Ascending aorta (tissue), 2 donors: ENCODE results near the gene AK5. TPM values are rescaled to one million over a fixed set of nuclear protein-coding genes. Genes with fewer than 3 reads are reported as not detected.

Source experiments
- DNase-seq, 2 donors: peaks; one replicate each; pipeline ENCODE4 v3.0.0-alpha.2; 2019; ENCODE audit warnings: low spot score in 2 of 2
- H3K27ac ChIP-seq, 2 donors: fragments of 200-600 bp; sonication (generic); one replicate each; pipeline ENCODE4 v1.5.1; 2016 to 2017; ENCODE audit warnings: mild to moderate bottlenecking in 1 of 2
- H3K27me3 ChIP-seq: fragments of 200-600 bp; sonication (generic); one replicate; pipeline ENCODE4 v1.5.1; 2017
- H3K36me3 ChIP-seq, 2 donors: fragments of 200-600 bp; sonication (generic); one replicate each; pipeline ENCODE4 v1.5.1; 2016
- H3K4me1 ChIP-seq, 2 donors: fragments of 200-600 bp; sonication (generic); one replicate each; pipeline ENCODE4 v1.5.1; 2016 to 2017; ENCODE audit warnings: mild to moderate bottlenecking in 1 of 2
- H3K4me3 ChIP-seq, 2 donors: fragments of 200-600 bp; sonication (generic); one replicate each; pipeline ENCODE4 v1.5.1; 2016 to 2017; ENCODE audit warnings: mild to moderate bottlenecking in 1 of 2
- H3K9me3 ChIP-seq, 2 donors: fragments of 200-600 bp; sonication (generic); one replicate each; pipeline ENCODE4 v1.5.1; 2016
- intact Hi-C: fragments of 100-400 bp; cut with DNase I; formaldehyde crosslinking; loops from one replicate; pipeline ENCODE4 v1.15.1; 2023
- total RNA-seq: library from RNA; depleted of rRNA; stranded (reverse); fragments of >200 nt; gene quantifications from one replicate; pipeline ENCODE4 v1.1.0, GENCODE V29; 2016
- TF ChIP-seq, protein P1 (sequence below), 3 experiments: fragments of 200-600 bp in 2 of 3; fragments of 450-650 bp in 1 of 3; sonication (generic) in 2 of 3; IDR thresholded peaks; one replicate each; pipeline ENCODE4 v1.5.1; 2016 to 2019; ENCODE audit warnings: antibody characterized with exemption in 3 of 3, mild to moderate bottlenecking in 1 of 3, moderate library complexity in 1 of 3

The AK5 gene
- total RNA-seq, 1 donor from 2014 or later = not detected

GRCh38 chr1:77542813-77543420 is 261.1 kb downstream of the AK5 start:
- Histone ChIP-seq H3K36me3 (no peaks in the 10 kb centered on the region), H3K4me1 (peaks cover 0 to 2% of the 10 kb centered on the region in 2 donors), H3K4me3 (no peak overlapping the region), H3K9me3 (no peaks in the 10 kb centered on the region), H3K27me3 (no peaks in the 10 kb centered on the region), H3K27ac (no peak overlapping the region)
- TF ChIP-seq, protein P1, sequence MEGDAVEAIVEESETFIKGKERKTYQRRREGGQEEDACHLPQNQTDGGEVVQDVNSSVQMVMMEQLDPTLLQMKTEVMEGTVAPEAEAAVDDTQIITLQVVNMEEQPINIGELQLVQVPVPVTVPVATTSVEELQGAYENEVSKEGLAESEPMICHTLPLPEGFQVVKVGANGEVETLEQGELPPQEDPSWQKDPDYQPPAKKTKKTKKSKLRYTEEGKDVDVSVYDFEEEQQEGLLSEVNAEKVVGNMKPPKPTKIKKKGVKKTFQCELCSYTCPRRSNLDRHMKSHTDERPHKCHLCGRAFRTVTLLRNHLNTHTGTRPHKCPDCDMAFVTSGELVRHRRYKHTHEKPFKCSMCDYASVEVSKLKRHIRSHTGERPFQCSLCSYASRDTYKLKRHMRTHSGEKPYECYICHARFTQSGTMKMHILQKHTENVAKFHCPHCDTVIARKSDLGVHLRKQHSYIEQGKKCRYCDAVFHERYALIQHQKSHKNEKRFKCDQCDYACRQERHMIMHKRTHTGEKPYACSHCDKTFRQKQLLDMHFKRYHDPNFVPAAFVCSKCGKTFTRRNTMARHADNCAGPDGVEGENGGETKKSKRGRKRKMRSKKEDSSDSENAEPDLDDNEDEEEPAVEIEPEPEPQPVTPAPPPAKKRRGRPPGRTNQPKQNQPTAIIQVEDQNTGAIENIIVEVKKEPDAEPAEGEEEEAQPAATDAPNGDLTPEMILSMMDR (IDR thresholded peaks at IDR 0.05) = no peak
- no peak for DNase-seq
- intact Hi-C loops = no loop called here

DNA sequence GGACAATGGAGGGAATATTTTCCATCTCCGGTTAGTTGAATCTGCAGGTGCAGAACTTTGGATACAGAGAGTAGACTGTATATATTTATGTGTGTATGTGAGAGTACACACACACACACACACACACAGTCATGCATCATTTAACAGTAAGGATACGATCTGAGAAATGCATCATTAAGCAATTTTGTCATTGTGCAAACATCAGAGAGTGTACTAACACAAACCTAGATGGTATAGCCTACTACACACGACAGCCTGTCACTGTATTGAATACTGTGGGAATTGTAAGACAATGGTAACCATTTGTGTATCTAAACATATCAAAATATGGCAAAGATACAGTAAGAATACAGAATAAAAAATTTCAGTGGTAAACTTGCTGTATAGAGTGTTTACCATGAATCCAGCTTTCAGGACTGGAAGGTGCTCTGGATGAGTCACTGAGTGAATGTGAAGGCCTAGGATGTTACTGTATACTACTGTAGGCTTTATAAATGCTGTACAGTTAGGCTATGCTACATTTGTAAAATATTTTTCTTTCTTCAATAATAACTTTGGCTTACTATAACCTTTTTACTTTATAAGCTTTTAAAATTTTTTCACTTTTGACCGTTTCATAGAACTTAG is 262.1 kb downstream of the AK5 start:
- Histone ChIP-seq H3K27me3 (no peaks in the 10 kb centered on the region), H3K9me3 (no peaks in the 10 kb centered on the region), H3K27ac (no peak overlapping the region), H3K36me3 (no peaks in the 10 kb centered on the region), H3K4me1 (peaks cover 0 to 2% of the 10 kb centered on the region in 2 donors), H3K4me3 (no peak overlapping the region)
- intact Hi-C loops = no loop called here
- TF ChIP-seq, protein P1 (IDR thresholded peaks at IDR 0.05) = no peak
- no peak for DNase-seq

DNA sequence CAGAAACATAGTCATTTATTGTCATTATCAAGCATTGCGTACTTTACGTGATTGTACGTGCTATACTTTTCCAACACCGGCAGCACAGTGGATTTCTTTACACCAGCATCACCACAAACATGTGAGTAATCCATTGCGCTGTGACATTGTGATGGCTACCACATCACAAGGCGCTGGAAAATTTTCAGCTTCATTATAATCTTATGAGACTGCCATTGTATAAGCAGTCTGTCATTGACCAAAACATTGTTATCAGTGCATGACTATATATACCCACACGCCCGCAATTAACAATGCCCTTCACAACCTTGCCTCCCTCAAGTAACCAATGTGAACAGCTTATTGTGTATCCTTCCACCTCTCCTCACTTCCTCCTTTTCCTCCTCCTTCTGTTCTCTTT is 263.0 kb downstream of the AK5 start:
- TF ChIP-seq, protein P1 (IDR thresholded peaks at IDR 0.05) = no peak
- DNase-seq = no peak
- Histone ChIP-seq H3K4me3 (no peak overlapping the region), H3K27me3 (no peaks in the 10 kb centered on the region), H3K9me3 (no peaks in the 10 kb centered on the region), H3K36me3 (no peaks in the 10 kb centered on the region), H3K4me1 (no peaks in the 10 kb centered on the region), H3K27ac (no peak overlapping the region)
- intact Hi-C loops = no loop called here

GRCh38 chr1:77545970-77546369 is 264.2 kb downstream of the AK5 start:
- Histone ChIP-seq H3K4me3 (no peak overlapping the region), H3K36me3 (no peaks in the 10 kb centered on the region), H3K27ac (no peak overlapping the region), H3K4me1 (no peaks in the 10 kb centered on the region), H3K9me3 (no peaks in the 10 kb centered on the region), H3K27me3 (no peaks in the 10 kb centered on the region)
- TF ChIP-seq, protein P1 (IDR thresholded peaks at IDR 0.05) = no peak
- no peak for DNase-seq
- intact Hi-C loops = no loop called here

- intact Hi-C loops = no loop called here
- TF ChIP-seq, protein P1 (IDR thresholded peaks at IDR 0.05) = no peak
- no peak for DNase-seq
- Histone ChIP-seq H3K4me1 (no peaks in the 10 kb centered on the region), H3K27ac (no peak overlapping the region), H3K9me3 (no peaks in the 10 kb centered on the region), H3K36me3 (no peaks in the 10 kb centered on the region), H3K4me3 (no peak overlapping the region), H3K27me3 (no peaks in the 10 kb centered on the region)
These were observed 265.1 kb downstream of the AK5 start for GRCh38 chr1:77546890-77547289.
